HG03558 (cell line): ENCODE data around the gene FNTB.

Source experiments
- ATAC-seq: cut with Tn5 transposase; IDR thresholded peaks from one replicate; pipeline ENCODE4 v1.9.1; 2021; ENCODE audit warnings: moderate number of reproducible peaks; ENCODE audit not compliant: unreplicated experiment; ENCODE audit errors: extremely low read depth

The FNTB gene

GRCh38 chr14:65042731-65043372, 56.2 kb downstream of the FNTB start:
- no peak for ATAC-seq

- ATAC-seq, result no peak
Measured at GRCh38 chr14:65043893-65044595, 57.3 kb downstream of the FNTB start.

- ATAC-seq, result no peak
Measured at GRCh38 chr14:65044596-65044959, 57.9 kb downstream of the FNTB start.

GRCh38 chr14:65045006-65045405, 58.3 kb downstream of the FNTB start:
- no peak for ATAC-seq

GRCh38 chr14:65045709-65046108, 59.0 kb downstream of the FNTB start:
- ATAC-seq, result no peak

- no peak for ATAC-seq
Measured at GRCh38 chr14:65052832-65053231, 66.1 kb downstream of the FNTB start.

GRCh38 chr14:65053466-65053865, 66.8 kb downstream of the FNTB start:
- no peak for ATAC-seq

- ATAC-seq, result no peak
Measured at GRCh38 chr14:65054471-65055085, 67.9 kb downstream of the FNTB start.

GRCh38 chr14:65057695-65058094, 71.0 kb downstream of the FNTB start:
- ATAC-seq, result no peak

- no peak for ATAC-seq
Measured at GRCh38 chr14:65062096-65063075, 75.7 kb downstream of the FNTB start.

- no peak for ATAC-seq
Measured at GRCh38 chr14:65065719-65066118, 79.0 kb downstream of the FNTB start.

GRCh38 chr14:65069874-65070413, 83.2 kb downstream of the FNTB start:
- ATAC-seq, result no peak

GRCh38 chr14:65070471-65070976, 83.8 kb downstream of the FNTB start:
- ATAC-seq, result no peak

- ATAC-seq, result no peak
Measured at GRCh38 chr14:65071544-65071943, 84.8 kb downstream of the FNTB start.

GRCh38 chr14:65072256-65072655, 85.6 kb downstream of the FNTB start:
- ATAC-seq, result no peak

GRCh38 chr14:65072937-65073336, 86.2 kb downstream of the FNTB start:
- no peak for ATAC-seq

- ATAC-seq, result no peak
Measured at GRCh38 chr14:65073605-65074201, 87.0 kb downstream of the FNTB start.

- no peak for ATAC-seq
Measured at GRCh38 chr14:65074449-65075150, 87.9 kb downstream of the FNTB start.
